ENCODE results near the gene SPATA21.

Gene SPATA21

GRCh38 chr1:16380868-16381267 lies 56.4 kb downstream of the SPATA21 start:
- no peak for TF ChIP-seq CTCF (IDR thresholded peaks at IDR 0.05; ENCODE audit: low read depth, low read length, missing control alignments)
- DNase-seq (ENCODE audit: extremely low read depth, low read depth) = no peak
- no peak overlapping the region for H3K4me3 ChIP-seq (replicated peaks; ENCODE audit: low read depth, low read length)

- no peak for TF ChIP-seq CTCF (IDR thresholded peaks at IDR 0.05; ENCODE audit: low read depth, low read length, missing control alignments)
- H3K4me3 ChIP-seq (replicated peaks; ENCODE audit: low read depth, low read length) = no peak overlapping the region
- DNase-seq (ENCODE audit: extremely low read depth, low read depth) = no peak
Observed at GRCh38 chr1:16378443-16378842, 58.8 kb downstream of the SPATA21 start.

- no peak for DNase-seq (ENCODE audit: extremely low read depth, low read depth)
- H3K4me3 ChIP-seq (replicated peaks; ENCODE audit: low read depth, low read length) = no peak overlapping the region
- TF ChIP-seq CTCF (IDR thresholded peaks at IDR 0.05; ENCODE audit: low read depth, low read length, missing control alignments) = no peak
Observed at GRCh38 chr1:16376971-16377370, 60.3 kb downstream of the SPATA21 start.

- TF ChIP-seq CTCF (IDR thresholded peaks at IDR 0.05; ENCODE audit: low read depth, low read length, missing control alignments) = no peak
- no peak overlapping the region for H3K4me3 ChIP-seq (replicated peaks; ENCODE audit: low read depth, low read length)
- peak; percentile 25 for DNase-seq (ENCODE audit: extremely low read depth, low read depth)
Observed at GRCh38 chr1:16375521-16376340, 61.5 kb downstream of the SPATA21 start.

- DNase-seq (ENCODE audit: extremely low read depth, low read depth) = no peak
- no peak overlapping the region for H3K4me3 ChIP-seq (replicated peaks; ENCODE audit: low read depth, low read length)
- no peak for TF ChIP-seq CTCF (IDR thresholded peaks at IDR 0.05; ENCODE audit: low read depth, low read length, missing control alignments)
Observed at GRCh38 chr1:16374266-16374665, 63.0 kb downstream of the SPATA21 start.

- no peak overlapping the region for H3K4me3 ChIP-seq (replicated peaks; ENCODE audit: low read depth, low read length)
- no peak for DNase-seq (ENCODE audit: extremely low read depth, low read depth)
- TF ChIP-seq CTCF (IDR thresholded peaks at IDR 0.05; ENCODE audit: low read depth, low read length, missing control alignments) = no peak
Observed at GRCh38 chr1:16372535-16373285, 64.5 kb downstream of the SPATA21 start.
